ENCODE results near the gene DGLUCY.

GRCh38 chr14:91127401-91127801 lies 13.5 kb downstream of the DGLUCY start:
- no peak for TF ChIP-seq CTCF (IDR thresholded peaks at IDR 0.05; ENCODE audit: control extremely low read depth in 1 of 3, insufficient read depth in 1 of 3, low read depth in 1 of 3, low read length in 3 of 3)
- TF ChIP-seq EZH2 (IDR thresholded peaks at IDR 0.05; ENCODE audit: low read depth, low read length, severe bottlenecking): no peak
- no peak for TF ChIP-seq RNF2 (IDR thresholded peaks at IDR 0.05; ENCODE audit: borderline replicate concordance, low read depth, low read length, missing control alignments, poor library complexity, severe bottlenecking)
- no peak for TF ChIP-seq KDM1A (IDR thresholded peaks at IDR 0.05; ENCODE audit: borderline replicate concordance, low read length)
- no peak for TF ChIP-seq CHD2 (IDR thresholded peaks at IDR 0.05; ENCODE audit: low read length)
- no peak for TF ChIP-seq YY1 (IDR thresholded peaks at IDR 0.05; ENCODE audit: low read depth, low read length)
- no peak for TF ChIP-seq FOSL1 (IDR thresholded peaks at IDR 0.05; ENCODE audit: insufficient read depth, low read depth, low read length)
- TF ChIP-seq SAP30 (IDR thresholded peaks at IDR 0.05; ENCODE audit: insufficient read depth, insufficient replicate concordance, low read length): no peak
- no peak for TF ChIP-seq RAD21 (IDR thresholded peaks at IDR 0.05 in 1 of 2, conservative IDR thresholded peaks at IDR 0.05 in 1 of 2; ENCODE audit: low read depth in 2 of 2, low read length in 2 of 2)
- TF ChIP-seq EGR1 (IDR thresholded peaks at IDR 0.05; ENCODE audit: borderline replicate concordance, low read depth, low read length): no peak
- TF ChIP-seq CBX8 (IDR thresholded peaks at IDR 0.05; ENCODE audit: borderline replicate concordance, low read depth, low read length): no peak
- TF ChIP-seq POLR2AphosphoS5 (IDR thresholded peaks at IDR 0.05; ENCODE audit: low read depth, low read length): no peak
